Adrenal gland (tissue), 12 donors: ENCODE results near the gene RNF207. TPM values are rescaled to one million over a fixed set of nuclear protein-coding genes. Genes with fewer than 3 reads are reported as not detected.

Experiments used
- DNase-seq, 7 donors: peaks; one replicate each; pipeline ENCODE4 v3.0.0-alpha.2; 2019 to 2020
- H3K27ac ChIP-seq, 5 donors: fragments of 200-600 bp; sonication (generic) in 4 of 5; 1 replicate in 3 of 5; 2 replicates in 2 of 5; pipeline versions ENCODE4 v1.5.1 to v1.8.0; 2016 to 2020; ENCODE audit warnings: mild to moderate bottlenecking in 1 of 5
- H3K27me3 ChIP-seq: fragments of 200-600 bp; 2 replicates; pipeline ENCODE4 v1.8.0; 2021
- H3K36me3 ChIP-seq, 2 donors: fragments of 200-600 bp; replicated peaks in 1 of 2; 1 replicate in 1 of 2; 2 replicates in 1 of 2; pipeline versions ENCODE4 v1.5.1 to v1.8.0; 2018 to 2022
- H3K4me1 ChIP-seq, 2 donors: fragments of 200-600 bp; replicated peaks in 1 of 2; 1 replicate in 1 of 2; 2 replicates in 1 of 2; pipeline versions ENCODE4 v1.5.1 to v1.8.0; 2018 to 2021
- H3K4me3 ChIP-seq, 4 donors: fragments of 200-600 bp; sonication (generic) in 3 of 4; one replicate each; pipeline ENCODE4 v1.5.1; 2016 to 2018
- H3K9me3 ChIP-seq, 3 donors: fragments of 200-600 bp; sonication (generic) in 1 of 3; replicated peaks in 1 of 3; 1 replicate in 2 of 3; 2 replicates in 1 of 3; pipeline versions ENCODE4 v1.5.1 to v1.8.0; 2016 to 2021
- CTCF ChIP-seq, 6 experiments: fragments of 450-650 bp in 4 of 6; fragments of 200-600 bp in 2 of 6; sonication (generic) in 1 of 6; IDR thresholded peaks; 1 replicate in 5 of 6; 2 replicates in 1 of 6; pipeline versions ENCODE4 v1.5.1 to v1.8.0; 2016 to 2021; ENCODE audit warnings: antibody characterized with exemption in 6 of 6, mild to moderate bottlenecking in 2 of 6, moderate library complexity in 1 of 6
- POLR2A ChIP-seq, 2 donors: fragments of 450-650 bp; IDR thresholded peaks; one replicate each; pipeline ENCODE4 v1.6.1; 2017; ENCODE audit warnings: antibody characterized with exemption in 2 of 2, mild to moderate bottlenecking in 2 of 2, moderate library complexity in 1 of 2
- WGBS, 4 donors: extraction: QIAGEN DNeasy Blood & Tissue Kit in 2 of 4; methylation state at CpG; one replicate each; pipeline versions ENCODE4 v1.1.5 to v1.1.7; 2013 to 2017; 5-methylcytosine and 5-hydroxymethylcytosine counted together
- intact Hi-C, 2 donors: fragments of 100-400 bp; cut with DNase I; formaldehyde crosslinking; loops; one replicate each; pipeline versions ENCODE4 v1.14.1 to v1.15.0; 2022 to 2023
- polyA plus RNA-seq, 3 donors: library from polyadenylated mRNA; stranded (reverse); fragments of 200-250 nt in 2 of 3; fragments of 350-450 nt in 1 of 3; fragmentation: Illumina TruSeq in 1 of 3; extraction: RNeasy Lipid Tissue Mini Kit (QIAGEN cat#74804) in 1 of 3; gene quantifications; one replicate each; pipeline ENCODE4 v1.2.3, GENCODE V29; 2013 to 2014
- total RNA-seq, 9 donors: library from RNA; depleted of rRNA in 4 of 9; stranded (reverse); fragments of >200 nt in 4 of 9; fragments of 120-200 nt in 1 of 9; fragmentation: NEBNext Ultra II Directional in 1 of 9; extraction: Animal tissue kit (Norgen Biotek cat#: 25700) in 1 of 9; gene quantifications; one replicate each; pipeline versions ENCODE4 v1.1.0 to v1.2.4, GENCODE V29; 2013 to 2023
- donor health status: healthy with polysubstance abuse.
- donor health status: Bipolar disorder and iron deficiency.
- donor health status: DM: yes; HTN: yes; CAD: no.
- donor health status: DM: no; HTN: no; CAD: no.
- donor health status: DM: no; HTN: no; CAD: no.
- donor health status: DM: yes; HTN: yes; CAD: no.

Gene RNF207
- total and polyA plus RNA-seq, 12 donors = 2.2 to 47.4 (median 11.3) TPM

GRCh38 chr1:6225651-6226050, 19.7 kb downstream of the RNF207 start:
- peaks cover 6 to 19% of the 10 kb centered on the region in 2 donors for H3K4me1 ChIP-seq
- no peaks in the 10 kb centered on the region for H3K9me3 ChIP-seq
- DNase-seq = no peak
- H3K27ac ChIP-seq = peak overlapping the region in 3 of 5 donors; percentile 20 to 77 (median 37)
- peaks cover 0 to 67% of the 10 kb centered on the region in 2 donors for H3K36me3 ChIP-seq
- intact Hi-C loops = no loop called here
- no peak overlapping the region for H3K4me3 ChIP-seq
- WGBS, 4 donors = 90 to 97% (median 94%) methylated on average over 8 of the region's 8 CpGs
- no peaks in the 10 kb centered on the region for H3K27me3 ChIP-seq
- TF ChIP-seq POLR2A (IDR thresholded peaks at IDR 0.05) (no peak), CTCF (IDR thresholded peaks at IDR 0.05) (no peak)

- peaks cover 0 to 50% of the 10 kb centered on the region in 2 donors for H3K36me3 ChIP-seq
- no peak for DNase-seq
- TF ChIP-seq CTCF (IDR thresholded peaks at IDR 0.05) = no peak
- TF ChIP-seq POLR2A (IDR thresholded peaks at IDR 0.05) = no peak
- no peaks in the 10 kb centered on the region for H3K27me3 ChIP-seq
- H3K4me1 ChIP-seq = peaks cover 6 to 23% of the 10 kb centered on the region in 2 donors
- 31 to 46% (median 37%) methylated on average over 1 of the region's 1 CpG for WGBS, 4 donors
- no peak overlapping the region for H3K4me3 ChIP-seq
- intact Hi-C loops = no loop called here
- no peaks in the 10 kb centered on the region for H3K9me3 ChIP-seq
- H3K27ac ChIP-seq = peak overlapping the region in 1 of 5 donors; percentile 90
Observed at GRCh38 chr1:6233376-6233775, 27.5 kb downstream of the RNF207 start.

- no peak for TF ChIP-seq CTCF (IDR thresholded peaks at IDR 0.05)
- no peak for TF ChIP-seq POLR2A (IDR thresholded peaks at IDR 0.05)
- peak in 3 of 7 donors; percentile 43 to 52 (median 48) for DNase-seq
- Histone ChIP-seq H3K36me3 (peaks cover 0 to 40% of the 10 kb centered on the region in 2 donors), H3K27me3 (no peaks in the 10 kb centered on the region), H3K27ac (peak overlapping the region in 3 of 5 donors; percentile 55 to 90 (median 57)), H3K9me3 (no peaks in the 10 kb centered on the region), H3K4me1 (peaks cover 6 to 23% of the 10 kb centered on the region in 2 donors), H3K4me3 (peak overlapping the region in 2 of 4 donors; percentile 32 to 98)
- 35 to 41% (median 38%) methylated on average over 19 to 20 of the region's 20 CpGs for WGBS, 4 donors
- intact Hi-C loops = no loop called here
Observed at GRCh38 chr1:6234502-6235295, 28.8 kb downstream of the RNF207 start.

GRCh38 chr1:6235296-6235677, 29.4 kb downstream of the RNF207 start:
- WGBS, 4 donors = 0 to 3% (median 0%) methylated on average over 2 to 30 of the region's 30 CpGs
- intact Hi-C loops = no loop called here
- Histone ChIP-seq H3K4me1 (peaks cover 6 to 23% of the 10 kb centered on the region in 2 donors), H3K9me3 (no peaks in the 10 kb centered on the region), H3K27me3 (peaks cover 4% of the 10 kb centered on the region), H3K4me3 (peak overlapping the region in 3 of 4 donors; percentile 32 to 98 (median 49)), H3K36me3 (peaks cover 0 to 34% of the 10 kb centered on the region in 2 donors), H3K27ac (peak overlapping the region in 3 of 5 donors; percentile 55 to 90 (median 57))
- peak in 1 of 7 donors; percentile 63 for DNase-seq
- TF ChIP-seq CTCF (IDR thresholded peaks at IDR 0.05) (no peak), POLR2A (IDR thresholded peaks at IDR 0.05) (no peak)
